Type B pancreatic cell (in vitro differentiated cells): ENCODE data around the gene OR1N1. TPM values are rescaled to one million over a fixed set of nuclear protein-coding genes. Genes with fewer than 3 reads are reported as not detected.

Experiments
- DNase-seq: peaks from one replicate; pipeline ENCODE4 v3.0.0; 2021; ENCODE audit warnings: mixed read lengths; ENCODE audit not compliant: unreplicated experiment; ENCODE audit errors: extremely low spot score
- H3K27ac Mint-ChIP-seq: 2 replicates; pipeline ENCODE4 v1.8.0; 2021; ENCODE audit warnings: mild to moderate bottlenecking, mixed read lengths
- H3K27me3 Mint-ChIP-seq: 2 replicates; pipeline ENCODE4 v1.8.0; 2021; ENCODE audit warnings: mixed read lengths
- H3K36me3 Mint-ChIP-seq: 2 replicates; pipeline ENCODE4 v1.8.0; 2021; ENCODE audit warnings: mixed read lengths
- H3K4me1 Mint-ChIP-seq: one replicate; pipeline ENCODE4 v1.8.0; 2021; ENCODE audit warnings: mixed read lengths; ENCODE audit not compliant: unreplicated experiment
- H3K4me3 Mint-ChIP-seq: 2 replicates; pipeline ENCODE4 v1.8.0; 2021; ENCODE audit warnings: mild to moderate bottlenecking, mixed read lengths
- H3K9me3 Mint-ChIP-seq: 2 replicates; pipeline ENCODE4 v1.8.0; 2021; ENCODE audit warnings: mixed read lengths
- total RNA-seq: library from RNA; stranded (reverse); gene quantifications from 2 replicates; pipeline ENCODE4 v1.2.1, GENCODE V29; 2021; ENCODE audit warnings: low replicate concordance
- TF ChIP-seq, protein P1 (sequence below): fragments of 200-600 bp; sonication (generic); conservative IDR thresholded peaks from 2 replicates; pipeline ENCODE4 v1.5.0; 2021; ENCODE audit warnings: antibody characterized with exemption, mild to moderate bottlenecking

Gene OR1N1
- total RNA-seq, 1 donor from 2014 or later = not detected

DNA sequence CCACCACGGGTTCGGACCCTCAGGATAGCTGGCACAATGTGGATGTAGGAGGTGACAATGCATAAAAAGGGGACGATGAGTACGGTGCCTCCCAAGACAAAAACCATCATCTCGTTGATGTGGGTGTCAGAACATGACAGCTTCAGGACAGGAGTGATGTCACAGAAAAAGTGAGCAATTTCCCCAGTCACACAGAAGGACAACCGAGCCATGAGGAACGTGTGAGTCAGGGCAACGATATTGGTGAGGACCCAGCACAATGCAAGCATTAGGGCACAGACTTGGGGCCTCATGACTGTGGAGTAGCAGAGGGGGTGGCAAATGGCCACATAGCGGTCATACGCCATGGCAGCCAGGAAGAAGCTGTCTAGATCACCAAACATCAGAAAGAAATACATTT is 491 bp downstream of the OR1N1 start:
- Mint-ChIP-seq H3K4me3 (no peak overlapping the region), H3K27ac (no peak overlapping the region), H3K4me1 (no peaks in the 10 kb centered on the region), H3K36me3 (no peaks in the 10 kb centered on the region), H3K9me3 (no peaks in the 10 kb centered on the region), H3K27me3 (peaks cover 5% of the 10 kb centered on the region)
- DNase-seq = no peak
- TF ChIP-seq, protein P1, sequence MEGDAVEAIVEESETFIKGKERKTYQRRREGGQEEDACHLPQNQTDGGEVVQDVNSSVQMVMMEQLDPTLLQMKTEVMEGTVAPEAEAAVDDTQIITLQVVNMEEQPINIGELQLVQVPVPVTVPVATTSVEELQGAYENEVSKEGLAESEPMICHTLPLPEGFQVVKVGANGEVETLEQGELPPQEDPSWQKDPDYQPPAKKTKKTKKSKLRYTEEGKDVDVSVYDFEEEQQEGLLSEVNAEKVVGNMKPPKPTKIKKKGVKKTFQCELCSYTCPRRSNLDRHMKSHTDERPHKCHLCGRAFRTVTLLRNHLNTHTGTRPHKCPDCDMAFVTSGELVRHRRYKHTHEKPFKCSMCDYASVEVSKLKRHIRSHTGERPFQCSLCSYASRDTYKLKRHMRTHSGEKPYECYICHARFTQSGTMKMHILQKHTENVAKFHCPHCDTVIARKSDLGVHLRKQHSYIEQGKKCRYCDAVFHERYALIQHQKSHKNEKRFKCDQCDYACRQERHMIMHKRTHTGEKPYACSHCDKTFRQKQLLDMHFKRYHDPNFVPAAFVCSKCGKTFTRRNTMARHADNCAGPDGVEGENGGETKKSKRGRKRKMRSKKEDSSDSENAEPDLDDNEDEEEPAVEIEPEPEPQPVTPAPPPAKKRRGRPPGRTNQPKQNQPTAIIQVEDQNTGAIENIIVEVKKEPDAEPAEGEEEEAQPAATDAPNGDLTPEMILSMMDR = no peak

DNA sequence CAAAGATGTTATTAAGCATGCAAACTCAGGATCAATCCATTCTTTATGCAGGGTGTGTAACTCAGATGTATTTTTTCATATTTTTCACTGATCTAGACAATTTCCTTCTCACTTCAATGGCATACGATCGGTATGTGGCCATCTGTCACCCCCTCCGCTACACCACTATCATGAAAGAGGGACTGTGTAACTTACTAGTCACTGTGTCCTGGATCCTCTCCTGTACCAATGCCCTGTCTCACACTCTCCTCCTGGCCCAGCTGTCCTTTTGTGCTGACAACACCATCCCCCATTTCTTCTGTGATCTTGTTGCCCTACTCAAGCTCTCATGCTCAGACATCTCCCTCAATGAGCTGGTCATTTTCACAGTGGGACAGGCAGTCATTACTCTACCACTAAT is 7.7 kb downstream of the OR1N1 start:
- H3K27me3 Mint-ChIP-seq = peaks cover 15% of the 10 kb centered on the region
- no peaks in the 10 kb centered on the region for H3K4me1 Mint-ChIP-seq
- no peak overlapping the region for H3K27ac Mint-ChIP-seq
- no peaks in the 10 kb centered on the region for H3K9me3 Mint-ChIP-seq
- TF ChIP-seq, protein P1 = no peak
- no peaks in the 10 kb centered on the region for H3K36me3 Mint-ChIP-seq
- DNase-seq = no peak
- H3K4me3 Mint-ChIP-seq = no peak overlapping the region

DNA sequence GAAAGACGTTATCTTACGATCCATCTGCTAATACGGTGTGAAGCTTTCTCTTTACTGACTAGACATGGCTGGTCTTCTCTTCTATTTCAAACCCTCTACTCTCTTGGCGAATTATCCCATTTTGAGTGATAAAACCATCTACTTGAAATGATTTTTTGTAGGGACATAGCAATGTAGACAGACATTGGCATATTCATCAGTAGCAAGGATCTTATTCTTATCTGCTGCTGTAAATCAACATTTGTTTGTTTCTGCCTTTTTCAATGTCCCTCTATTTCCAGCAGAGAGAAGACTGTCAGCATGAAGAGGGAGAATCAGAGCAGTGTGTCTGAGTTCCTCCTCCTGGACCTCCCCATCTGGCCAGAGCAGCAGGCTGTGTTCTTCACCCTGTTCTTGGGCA is 8.3 kb downstream of the OR1N1 start, which contains the start of gene OR1J4:
Gene OR1J4 (plus strand): TSS at position 301 of the 400 bp plus-strand sequence. CDS start 0 bp downstream, at position 301.
- no peak within 1 kb of the TSS for H3K4me3 Mint-ChIP-seq
- H3K27ac Mint-ChIP-seq = no peak within 1 kb of the TSS
- DNase-seq = no peak
- H3K9me3 Mint-ChIP-seq = no peaks in the 10 kb centered on the region
- TF ChIP-seq, protein P1 = no peak
- H3K36me3 Mint-ChIP-seq = no peaks in the 10 kb centered on the region
- H3K27me3 Mint-ChIP-seq = peaks cover 15% of the 10 kb centered on the region
- no peaks in the 10 kb centered on the region for H3K4me1 Mint-ChIP-seq

DNA sequence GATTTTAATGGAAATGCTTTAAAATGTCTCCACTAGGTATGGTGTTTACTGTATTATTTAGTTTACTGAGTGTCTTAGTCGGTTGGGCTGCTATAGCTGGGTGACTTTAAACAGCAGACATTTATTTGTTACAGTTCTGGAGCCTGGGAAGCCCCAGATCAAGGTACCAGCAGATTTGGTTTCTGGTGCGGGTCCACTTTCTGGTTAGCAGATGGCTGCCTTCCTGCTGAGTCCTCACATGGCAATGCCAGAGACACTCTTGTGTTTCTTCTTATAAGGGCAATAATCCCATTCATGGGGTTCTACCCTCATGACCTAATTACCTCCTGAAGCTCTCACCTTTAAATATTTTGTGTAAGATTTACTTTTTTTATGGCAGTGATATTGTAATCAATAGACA is 8.9 kb downstream of the OR1N1 start:
- Mint-ChIP-seq H3K9me3 (no peaks in the 10 kb centered on the region), H3K4me3 (no peak overlapping the region), H3K27ac (no peak overlapping the region), H3K27me3 (peaks cover 13% of the 10 kb centered on the region), H3K4me1 (no peaks in the 10 kb centered on the region), H3K36me3 (no peaks in the 10 kb centered on the region)
- DNase-seq = no peak
- TF ChIP-seq, protein P1 = no peak

DNA sequence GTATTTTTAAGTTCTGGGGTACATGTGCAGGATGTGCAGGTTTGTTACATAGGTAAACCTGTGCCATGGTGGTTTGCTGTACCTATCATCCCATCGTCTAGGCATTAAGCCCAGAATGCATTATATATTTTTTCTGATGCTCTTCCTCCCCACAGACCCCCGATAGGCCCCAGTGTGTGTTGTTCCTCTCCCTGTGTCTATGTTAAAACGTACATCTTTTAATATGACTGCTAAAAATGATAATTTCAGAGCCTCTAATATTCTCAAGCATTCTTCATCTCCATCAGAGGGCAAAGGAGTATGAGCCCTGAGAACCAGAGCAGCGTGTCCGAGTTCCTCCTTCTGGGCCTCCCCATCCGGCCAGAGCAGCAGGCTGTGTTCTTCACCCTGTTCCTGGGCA is 16.6 kb downstream of the OR1N1 start, which contains the start of gene OR1J2:
Gene OR1J2 (plus strand): TSS at position 301 of the 400 bp plus-strand sequence. CDS start 0 bp downstream, at position 301.
- H3K36me3 Mint-ChIP-seq = no peaks in the 10 kb centered on the region
- H3K27me3 Mint-ChIP-seq = peaks cover 28% of the 10 kb centered on the region
- TF ChIP-seq, protein P1 = no peak
- H3K9me3 Mint-ChIP-seq = no peaks in the 10 kb centered on the region
- H3K4me1 Mint-ChIP-seq = no peaks in the 10 kb centered on the region
- no peak for DNase-seq
- no peak within 1 kb of the TSS for H3K4me3 Mint-ChIP-seq
- H3K27ac Mint-ChIP-seq = no peak within 1 kb of the TSS

DNA sequence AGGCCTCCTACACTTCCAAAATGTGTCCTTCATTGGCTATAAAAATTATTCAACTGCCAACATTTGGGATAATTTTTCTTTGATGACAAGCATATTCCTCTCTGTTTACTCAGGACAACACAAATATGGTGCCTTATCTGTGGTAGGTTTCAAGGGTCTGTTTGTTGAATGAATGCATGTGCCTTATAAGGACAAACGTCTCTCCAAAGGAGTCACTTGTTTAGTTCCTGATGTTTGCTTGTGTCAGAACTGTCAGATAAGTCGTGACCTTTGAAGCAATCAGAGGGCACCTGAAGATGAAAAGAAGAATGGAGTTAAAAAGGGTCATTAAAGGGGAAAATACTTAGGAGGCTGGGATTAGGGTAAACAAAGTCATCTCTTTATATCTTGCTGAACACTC is 20.1 kb downstream of the OR1N1 start:
- no peak overlapping the region for H3K27ac Mint-ChIP-seq
- H3K27me3 Mint-ChIP-seq = peaks cover 30% of the 10 kb centered on the region
- no peak overlapping the region for H3K4me3 Mint-ChIP-seq

More for the DNA sequence above, 20.1 kb downstream of the OR1N1 start:
- Mint-ChIP-seq H3K36me3 (no peaks in the 10 kb centered on the region), H3K4me1 (no peaks in the 10 kb centered on the region), H3K9me3 (no peaks in the 10 kb centered on the region)
- TF ChIP-seq, protein P1 = no peak
- no peak for DNase-seq
